Stimulated activated memory B cell treated with anti-CD40 and anti-IgM and Interleukin-4, amounts not matched to agents 10 μg/mL and 1 μg/mL and 100 μg/mL, for 72 hours (primary cell): Measurements from ENCODE around the gene ISG15.
"Not testable (repeated sequence)": the region's sequence is repeated elsewhere in the genome, so short reads cannot be mapped to it uniquely, and the experiment has no call there.

Experiments used
- ATAC-seq: fragments of 150-1000 bp; cut with Tn5 transposase; 2 replicates; pipeline ENCODE4 v1.10.0; 2021
- H3K27ac Mint-ChIP-seq: one replicate; pipeline ENCODE4 v1.8.0; 2022; ENCODE audit warnings: mild to moderate bottlenecking, mixed read lengths
- H3K27me3 Mint-ChIP-seq: one replicate; pipeline ENCODE4 v1.8.0; 2022; ENCODE audit warnings: mixed read lengths
- H3K36me3 Mint-ChIP-seq: one replicate; pipeline ENCODE4 v1.8.0; 2022; ENCODE audit warnings: mixed read lengths
- H3K4me1 Mint-ChIP-seq: one replicate; pipeline ENCODE4 v1.8.0; 2022; ENCODE audit warnings: mixed read lengths
- H3K4me3 Mint-ChIP-seq: one replicate; pipeline ENCODE4 v1.8.0; 2022; ENCODE audit warnings: mild to moderate bottlenecking, moderate library complexity, mixed read lengths
- H3K9me3 Mint-ChIP-seq: one replicate; pipeline ENCODE4 v1.8.0; 2022; ENCODE audit warnings: mixed read lengths

ISG15 gene

DNA sequence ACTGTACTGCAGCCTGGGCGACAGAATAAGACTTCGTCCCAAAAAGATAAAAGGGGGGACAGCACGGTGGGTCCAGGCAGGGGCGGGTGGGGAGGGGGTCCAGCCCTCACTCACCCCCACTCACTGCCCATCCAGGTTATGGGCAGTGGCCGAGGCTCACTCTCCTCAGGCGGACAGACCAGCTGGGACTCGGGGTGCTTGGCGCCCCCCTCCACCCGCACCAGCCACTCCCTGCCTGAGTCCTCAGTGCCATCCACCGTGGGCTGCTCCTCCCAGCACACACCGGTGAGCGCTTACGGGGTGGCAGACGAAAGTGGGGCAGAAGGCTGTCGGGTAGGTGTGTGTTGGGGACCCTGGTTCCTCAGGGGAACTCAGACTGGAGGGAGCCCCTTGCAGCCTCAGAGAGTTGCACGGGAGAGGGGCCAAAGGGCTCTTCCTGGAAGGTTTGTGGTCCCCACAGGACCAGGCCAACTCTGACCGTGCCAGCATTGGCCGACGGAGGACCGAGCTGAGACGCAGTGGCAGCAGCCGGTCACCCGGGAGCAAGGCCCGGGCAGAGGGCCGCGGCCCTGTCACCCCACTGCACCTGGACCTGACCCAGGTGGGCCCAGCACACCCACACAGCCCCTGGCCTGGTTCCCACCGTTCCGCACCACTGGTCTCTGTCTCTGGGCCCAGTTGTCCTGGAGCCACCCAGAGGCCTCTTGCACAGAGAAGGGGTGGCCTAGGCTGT, 40.4 kb upstream of the ISG15 start:
- Mint-ChIP-seq H3K27ac (no peak overlapping the region), H3K4me3 (no peak overlapping the region), H3K36me3 (no peaks in the 10 kb centered on the region), H3K9me3 (no peaks in the 10 kb centered on the region), H3K27me3 (peaks cover 63% of the 10 kb centered on the region), H3K4me1 (peaks cover 7% of the 10 kb centered on the region)
- ATAC-seq = no peak

DNA sequence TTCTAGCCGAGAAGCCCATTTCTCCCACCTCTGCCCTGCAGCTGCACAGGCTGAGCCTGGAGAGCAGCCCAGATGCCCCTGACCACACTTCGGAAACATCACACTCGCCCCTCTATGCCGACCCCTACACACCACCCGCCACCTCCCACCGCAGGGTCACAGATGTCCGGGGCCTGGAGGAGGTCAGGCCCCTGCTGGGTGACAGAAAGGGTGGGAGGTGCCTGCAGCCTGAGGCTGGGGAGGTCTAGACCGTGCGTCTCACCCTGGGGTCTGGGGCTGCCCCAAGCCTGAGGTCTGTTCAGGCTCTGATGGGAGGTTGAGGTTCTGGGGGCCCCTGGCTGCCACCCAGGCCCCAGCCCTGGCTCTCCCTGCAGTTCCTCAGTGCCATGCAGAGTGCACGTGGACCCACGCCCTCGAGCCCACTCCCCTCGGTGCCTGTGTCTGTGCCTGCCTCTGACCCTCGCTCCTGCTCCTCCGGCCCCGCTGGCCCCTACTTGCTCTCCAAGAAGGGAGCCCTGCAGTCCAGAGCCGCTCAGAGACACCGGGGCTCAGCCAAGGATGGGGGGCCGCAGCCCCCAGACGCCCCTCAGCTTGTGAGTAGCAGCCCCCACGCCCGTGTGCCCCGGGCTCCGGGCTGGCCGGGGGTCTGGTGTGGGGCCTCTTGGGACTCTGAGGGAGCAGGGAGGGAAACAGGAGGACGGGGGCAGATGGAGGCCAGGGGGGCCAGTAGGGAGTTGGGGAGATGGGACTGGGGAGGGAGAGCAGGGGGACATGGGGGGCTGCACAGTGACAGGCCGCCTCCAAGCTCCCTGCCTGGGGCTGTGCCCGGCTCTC, 39.6 kb upstream of the ISG15 start:
- peaks cover 64% of the 10 kb centered on the region for H3K27me3 Mint-ChIP-seq
- H3K4me3 Mint-ChIP-seq = no peak overlapping the region

DNA sequence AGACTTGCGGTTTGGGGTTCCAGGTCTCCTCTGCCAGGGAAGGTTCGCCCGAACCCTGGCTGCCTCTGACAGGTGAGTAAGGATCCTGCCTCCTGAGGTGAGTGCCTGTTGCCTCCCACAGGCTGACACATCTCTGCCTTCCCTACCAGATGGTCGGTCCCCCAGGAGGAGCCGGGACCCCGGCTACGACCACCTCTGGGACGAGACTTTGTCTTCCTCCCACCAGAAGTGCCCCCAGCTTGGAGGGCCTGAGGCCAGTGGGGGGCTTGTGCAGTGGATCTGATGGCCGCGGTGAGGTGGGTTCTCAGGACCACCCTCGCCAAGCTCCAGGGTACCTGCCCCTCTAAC, 39.0 kb upstream of the ISG15 start:
- Mint-ChIP-seq H3K27me3 (peaks cover 61% of the 10 kb centered on the region), H3K4me3 (no peak overlapping the region), H3K36me3 (peaks cover 5% of the 10 kb centered on the region)

More for the DNA sequence above, 39.6 kb upstream of the ISG15 start:
- ATAC-seq = no peak
- Mint-ChIP-seq H3K9me3 (no peaks in the 10 kb centered on the region), H3K4me1 (peaks cover 12% of the 10 kb centered on the region), H3K36me3 (peaks cover 5% of the 10 kb centered on the region), H3K27ac (no peak overlapping the region)

GRCh38 chr1:974687-975328, 38.5 kb upstream of the ISG15 start:
- Mint-ChIP-seq H3K27me3 (peaks cover 61% of the 10 kb centered on the region), H3K27ac (no peak overlapping the region)

More for the DNA sequence above, 39.0 kb upstream of the ISG15 start:
- Mint-ChIP-seq H3K9me3 (no peaks in the 10 kb centered on the region), H3K4me1 (peaks cover 12% of the 10 kb centered on the region), H3K27ac (no peak overlapping the region)
- ATAC-seq = no peak

GRCh38 chr1:975365-975764, 37.9 kb upstream of the ISG15 start:
- Mint-ChIP-seq H3K4me1 (peaks cover 12% of the 10 kb centered on the region), H3K27me3 (peaks cover 61% of the 10 kb centered on the region), H3K36me3 (peaks cover 5% of the 10 kb centered on the region), H3K9me3 (no peaks in the 10 kb centered on the region), H3K27ac (peak overlapping the region; percentile 10), H3K4me3 (no peak overlapping the region)
- ATAC-seq = no peak

More at GRCh38 chr1:974687-975328, 38.5 kb upstream of the ISG15 start:
- H3K4me1 Mint-ChIP-seq = peaks cover 12% of the 10 kb centered on the region
- H3K9me3 Mint-ChIP-seq = no peaks in the 10 kb centered on the region
- no peak overlapping the region for H3K4me3 Mint-ChIP-seq
- no peak for ATAC-seq
- peaks cover 5% of the 10 kb centered on the region for H3K36me3 Mint-ChIP-seq

GRCh38 chr1:975896-976683, 37.2 kb upstream of the ISG15 start:
- H3K27ac Mint-ChIP-seq = peak overlapping the region; percentile 10
- no peak overlapping the region for H3K4me3 Mint-ChIP-seq
- H3K36me3 Mint-ChIP-seq = peaks cover 5% of the 10 kb centered on the region
- no peaks in the 10 kb centered on the region for H3K9me3 Mint-ChIP-seq
- peak; percentile 46 for ATAC-seq
- H3K27me3 Mint-ChIP-seq = peaks cover 64% of the 10 kb centered on the region
- H3K4me1 Mint-ChIP-seq = peaks cover 12% of the 10 kb centered on the region

DNA sequence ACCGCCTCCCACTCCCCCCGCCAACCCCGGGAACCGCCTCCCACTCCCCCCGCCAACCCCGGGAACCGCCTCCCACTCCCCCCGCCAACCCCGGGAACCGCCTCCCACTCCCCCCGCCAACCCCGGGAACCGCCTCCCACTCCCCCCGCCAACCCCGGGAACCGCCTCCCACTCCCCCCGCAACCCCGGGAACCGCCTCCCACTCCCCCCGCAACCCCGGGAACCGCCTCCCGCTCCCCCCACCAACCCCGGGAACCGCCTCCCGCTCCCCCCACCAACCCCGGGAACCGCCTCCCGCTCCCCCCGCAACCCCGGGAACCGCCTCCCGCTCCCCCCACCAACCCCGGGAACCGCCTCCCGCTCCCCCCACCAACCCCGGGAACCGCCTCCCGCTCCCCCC, 36.5 kb upstream of the ISG15 start:
- H3K27me3 Mint-ChIP-seq = peaks cover 64% of the 10 kb centered on the region
- not testable (repeated sequence) for H3K9me3 Mint-ChIP-seq, H3K4me3 Mint-ChIP-seq, H3K36me3 Mint-ChIP-seq, ATAC-seq, H3K27ac Mint-ChIP-seq
- H3K4me1 Mint-ChIP-seq = peaks cover 12% of the 10 kb centered on the region

- no peak overlapping the region for H3K4me3 Mint-ChIP-seq
- H3K36me3 Mint-ChIP-seq = peaks cover 5% of the 10 kb centered on the region
- peak overlapping the region; percentile 54 for H3K27ac Mint-ChIP-seq
- peaks cover 12% of the 10 kb centered on the region for H3K4me1 Mint-ChIP-seq
- H3K27me3 Mint-ChIP-seq = peaks cover 63% of the 10 kb centered on the region
- H3K9me3 Mint-ChIP-seq = no peaks in the 10 kb centered on the region
- ATAC-seq = peak; percentile 2
Measured at GRCh38 chr1:978069-978834, 35.0 kb upstream of the ISG15 start.

DNA sequence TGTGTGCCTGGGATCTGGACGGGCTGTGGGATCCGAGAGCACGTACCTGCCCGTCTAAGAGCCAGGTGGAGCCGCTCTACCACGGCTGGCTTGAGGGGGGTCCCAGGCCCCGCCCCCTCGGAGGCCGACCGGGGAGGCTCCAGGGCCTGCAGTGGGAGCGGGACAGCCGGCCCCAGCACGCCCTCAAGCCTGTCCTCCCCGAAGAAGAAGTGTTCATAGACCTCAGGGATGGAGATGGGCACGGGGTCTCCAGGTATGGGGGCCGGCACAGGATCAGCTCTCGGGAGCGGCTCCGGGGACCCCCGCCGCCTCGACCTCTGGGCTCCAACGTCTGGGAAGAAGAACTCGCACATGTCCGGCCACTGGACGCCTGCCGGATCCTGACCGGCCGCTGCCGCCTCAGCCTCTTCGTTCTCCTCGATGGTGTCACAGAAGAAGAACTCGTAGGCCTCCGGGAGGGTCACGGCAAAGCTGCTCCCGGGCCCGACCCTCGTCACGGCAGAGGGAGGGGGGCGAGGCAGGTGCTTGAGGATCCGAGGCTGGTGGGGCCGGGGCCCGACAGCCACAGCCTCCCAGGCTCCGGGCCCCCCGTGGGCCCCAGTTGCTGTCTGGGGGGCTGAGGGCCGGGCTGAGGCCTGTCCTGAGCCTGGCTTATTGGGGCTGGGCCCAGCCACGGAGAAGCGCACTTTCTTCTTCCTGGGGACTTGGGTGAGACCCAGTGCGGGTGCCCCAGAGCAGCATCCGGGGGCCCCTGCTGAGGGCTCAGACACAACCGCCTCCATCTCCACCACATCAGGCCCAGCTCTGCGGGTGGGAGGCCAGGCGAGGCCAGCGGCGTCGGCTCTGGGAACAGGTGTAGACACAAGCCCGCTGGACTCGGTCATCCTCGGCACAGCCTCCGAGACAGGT, 34.2 kb upstream of the ISG15 start:
- no peak overlapping the region for H3K27ac Mint-ChIP-seq
- H3K9me3 Mint-ChIP-seq = no peaks in the 10 kb centered on the region
- ATAC-seq = no peak
- peaks cover 12% of the 10 kb centered on the region for H3K4me1 Mint-ChIP-seq
- H3K36me3 Mint-ChIP-seq = peaks cover 5% of the 10 kb centered on the region
- H3K4me3 Mint-ChIP-seq = no peak overlapping the region
- H3K27me3 Mint-ChIP-seq = peaks cover 63% of the 10 kb centered on the region

- H3K9me3 Mint-ChIP-seq = no peaks in the 10 kb centered on the region
- H3K36me3 Mint-ChIP-seq = peaks cover 5% of the 10 kb centered on the region
- no peak overlapping the region for H3K27ac Mint-ChIP-seq
- H3K4me1 Mint-ChIP-seq = peaks cover 12% of the 10 kb centered on the region
- ATAC-seq = no peak
- H3K4me3 Mint-ChIP-seq = no peak overlapping the region
- peaks cover 57% of the 10 kb centered on the region for H3K27me3 Mint-ChIP-seq
Measured at GRCh38 chr1:979744-980072, 33.6 kb upstream of the ISG15 start.

GRCh38 chr1:980137-980571, 33.1 kb upstream of the ISG15 start:
- Mint-ChIP-seq H3K4me1 (peaks cover 12% of the 10 kb centered on the region), H3K36me3 (peaks cover 5% of the 10 kb centered on the region), H3K9me3 (no peaks in the 10 kb centered on the region), H3K27me3 (peaks cover 57% of the 10 kb centered on the region), H3K4me3 (no peak overlapping the region), H3K27ac (no peak overlapping the region)
- ATAC-seq = no peak

DNA sequence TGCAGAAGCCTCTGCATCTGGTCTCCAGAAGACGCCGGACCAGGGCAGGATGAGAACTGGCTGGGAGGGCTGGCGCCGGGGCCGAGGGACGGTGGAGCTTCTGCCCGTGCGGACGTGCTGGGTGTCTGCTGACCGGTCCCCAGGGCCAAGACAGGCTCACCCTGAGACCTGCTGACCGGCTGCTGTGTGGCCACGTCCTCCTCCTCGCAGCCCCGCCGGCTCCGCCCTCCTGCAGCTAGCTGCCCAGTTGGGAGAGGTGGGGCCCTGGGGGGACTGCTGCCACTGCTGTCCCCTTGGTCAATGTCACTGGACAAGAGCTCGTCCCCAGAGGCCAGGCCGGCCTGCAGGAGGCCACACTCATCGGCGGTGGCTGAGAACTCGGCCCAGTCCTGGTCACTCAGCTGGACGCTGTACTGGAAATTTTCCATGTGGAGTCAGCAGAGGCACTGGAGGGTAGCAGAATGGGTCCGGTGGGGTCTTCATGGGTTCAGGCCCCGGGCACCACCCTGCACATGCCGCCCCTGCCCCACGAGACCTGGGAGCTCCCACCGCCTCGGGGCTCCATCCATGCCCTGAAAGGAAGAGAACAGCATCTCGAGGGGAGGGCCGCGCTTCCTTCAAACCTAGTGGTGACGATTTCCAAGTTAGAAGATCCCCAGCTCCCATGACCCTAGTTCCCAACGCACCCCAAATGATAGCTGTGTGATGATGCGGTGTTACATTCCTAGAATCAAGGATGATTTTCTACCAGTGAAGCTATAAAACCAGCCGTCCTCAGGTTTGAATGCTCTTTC, 32.5 kb upstream of the ISG15 start:
- H3K4me3 Mint-ChIP-seq = no peak overlapping the region
- peaks cover 8% of the 10 kb centered on the region for H3K4me1 Mint-ChIP-seq
- H3K27me3 Mint-ChIP-seq = peaks cover 57% of the 10 kb centered on the region
- H3K36me3 Mint-ChIP-seq = peaks cover 5% of the 10 kb centered on the region
- ATAC-seq = no peak
- no peak overlapping the region for H3K27ac Mint-ChIP-seq
- no peaks in the 10 kb centered on the region for H3K9me3 Mint-ChIP-seq

GRCh38 chr1:981491-981954, 31.8 kb upstream of the ISG15 start:
- Mint-ChIP-seq H3K36me3 (peaks cover 5% of the 10 kb centered on the region), H3K4me1 (peaks cover 5% of the 10 kb centered on the region), H3K4me3 (no peak overlapping the region), H3K27me3 (peaks cover 60% of the 10 kb centered on the region), H3K27ac (no peak overlapping the region), H3K9me3 (no peaks in the 10 kb centered on the region)
- no peak for ATAC-seq
